Esophagus muscularis mucosa (tissue), 4 donors: ENCODE measurements around the gene UBE2F. TPM values are rescaled to one million over a fixed set of nuclear protein-coding genes. Genes with fewer than 3 reads are reported as not detected.

Experiments
- DNase-seq: peaks from one replicate; pipeline ENCODE4 v3.0.0-alpha.2; 2017; ENCODE audit errors: extremely low spot score
- H3K27ac ChIP-seq, 4 donors: fragments of 200-600 bp; sonication (generic); replicated peaks in 1 of 4; 1 replicate in 3 of 4; 2 replicates in 1 of 4; pipeline ENCODE4 v1.5.1; 2016 to 2019; ENCODE audit warnings: mild to moderate bottlenecking in 1 of 4
- H3K27me3 ChIP-seq, 4 donors: fragments of 200-600 bp; sonication (generic); one replicate each; pipeline versions ENCODE4 v1.5.1 to v1.6.0; 2016 to 2019
- H3K36me3 ChIP-seq, 4 donors: fragments of 200-600 bp; sonication (generic); one replicate each; pipeline ENCODE4 v1.5.1; 2016 to 2019
- H3K4me1 ChIP-seq, 4 donors: fragments of 200-600 bp; sonication (generic); one replicate each; pipeline ENCODE4 v1.5.1; 2016 to 2019
- H3K4me3 ChIP-seq, 4 donors: fragments of 200-600 bp; sonication (generic); 1 replicate in 2 of 4; 2 replicates in 2 of 4; pipeline ENCODE4 v1.5.1; 2016 to 2019; ENCODE audit warnings: mild to moderate bottlenecking in 4 of 4, moderate library complexity in 1 of 4
- H3K9me3 ChIP-seq, 4 donors: fragments of 200-600 bp; sonication (generic); 1 replicate in 3 of 4; 2 replicates in 1 of 4; pipeline ENCODE4 v1.5.1; 2016 to 2019
- EP300 ChIP-seq: sonication (generic); formaldehyde crosslinking; IDR thresholded peaks from one replicate; pipeline ENCODE4 v1.6.1; 2017; ENCODE audit warnings: antibody characterized with exemption
- POLR2A ChIP-seq: fragments of 450-650 bp; IDR thresholded peaks from one replicate; pipeline ENCODE4 v1.6.1; 2017; ENCODE audit warnings: antibody characterized with exemption, moderate library complexity, mild to moderate bottlenecking, low read depth
- POLR2AphosphoS5 ChIP-seq, 2 donors: sonication (generic); formaldehyde crosslinking; IDR thresholded peaks; one replicate each; pipeline ENCODE4 v1.6.1; 2017; ENCODE audit warnings: antibody characterized with exemption in 2 of 2
- WGBS: methylation state at CpG from one replicate; pipeline ENCODE4 v1.1.5; 2018; 5-methylcytosine and 5-hydroxymethylcytosine counted together
- intact Hi-C: fragments of 100-400 bp; cut with DNase I; formaldehyde crosslinking; loops from one replicate; pipeline ENCODE4 v1.15.1; 2023
- total RNA-seq, 4 donors: library from RNA; depleted of rRNA; stranded (reverse); fragments of >200 nt; gene quantifications; one replicate each; pipeline versions ENCODE4 v1.1.0 to v1.2.1, GENCODE V29; 2016
- TF ChIP-seq, protein P1 (sequence below), 3 experiments: fragments of 200-600 bp in 2 of 3; fragments of 450-650 bp in 1 of 3; sonication (generic) in 2 of 3; IDR thresholded peaks; one replicate each; pipeline ENCODE4 v1.5.1; 2017 to 2019; ENCODE audit warnings: antibody characterized with exemption in 3 of 3, mild to moderate bottlenecking in 2 of 3, moderate library complexity in 1 of 3

UBE2F gene
- total RNA-seq, 4 donors from 2014 or later, result 59.0 to 111 (median 78.5) TPM

DNA sequence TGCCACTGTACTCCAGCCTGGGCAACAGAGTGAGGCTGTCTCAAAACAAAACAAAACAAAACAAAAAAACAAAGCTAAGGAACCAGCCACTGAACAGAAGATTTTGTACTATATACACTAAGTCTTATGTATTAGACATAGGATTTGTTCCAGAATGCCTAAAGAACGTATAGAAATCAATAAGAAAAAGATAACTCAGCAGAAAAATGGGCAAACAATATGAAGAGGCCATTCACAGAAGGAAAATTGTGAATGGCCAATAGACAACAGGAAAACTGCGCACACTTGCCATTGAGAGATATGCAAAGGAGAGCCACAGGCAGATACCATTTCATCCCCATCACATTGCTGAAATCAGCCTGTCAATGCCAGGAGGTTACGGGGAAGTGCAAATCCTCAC, 14.9 kb upstream of the UBE2F start:
- H3K27ac ChIP-seq, result no peak overlapping the region
- 87% methylated on average over 3 of the region's 3 CpGs for WGBS
- intact Hi-C loops, result no loop called here
- no peak for TF ChIP-seq POLR2AphosphoS5 (IDR thresholded peaks at IDR 0.05)
- TF ChIP-seq, protein P1, sequence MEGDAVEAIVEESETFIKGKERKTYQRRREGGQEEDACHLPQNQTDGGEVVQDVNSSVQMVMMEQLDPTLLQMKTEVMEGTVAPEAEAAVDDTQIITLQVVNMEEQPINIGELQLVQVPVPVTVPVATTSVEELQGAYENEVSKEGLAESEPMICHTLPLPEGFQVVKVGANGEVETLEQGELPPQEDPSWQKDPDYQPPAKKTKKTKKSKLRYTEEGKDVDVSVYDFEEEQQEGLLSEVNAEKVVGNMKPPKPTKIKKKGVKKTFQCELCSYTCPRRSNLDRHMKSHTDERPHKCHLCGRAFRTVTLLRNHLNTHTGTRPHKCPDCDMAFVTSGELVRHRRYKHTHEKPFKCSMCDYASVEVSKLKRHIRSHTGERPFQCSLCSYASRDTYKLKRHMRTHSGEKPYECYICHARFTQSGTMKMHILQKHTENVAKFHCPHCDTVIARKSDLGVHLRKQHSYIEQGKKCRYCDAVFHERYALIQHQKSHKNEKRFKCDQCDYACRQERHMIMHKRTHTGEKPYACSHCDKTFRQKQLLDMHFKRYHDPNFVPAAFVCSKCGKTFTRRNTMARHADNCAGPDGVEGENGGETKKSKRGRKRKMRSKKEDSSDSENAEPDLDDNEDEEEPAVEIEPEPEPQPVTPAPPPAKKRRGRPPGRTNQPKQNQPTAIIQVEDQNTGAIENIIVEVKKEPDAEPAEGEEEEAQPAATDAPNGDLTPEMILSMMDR (IDR thresholded peaks at IDR 0.05), result no peak
- TF ChIP-seq EP300, result no peak
- no peak for TF ChIP-seq POLR2A
- H3K36me3 ChIP-seq, result no peaks in the 10 kb centered on the region
- no peak overlapping the region for H3K4me3 ChIP-seq
- no peaks in the 10 kb centered on the region for H3K9me3 ChIP-seq
- H3K4me1 ChIP-seq, result peaks cover 9 to 12% (median 11%) of the 10 kb centered on the region in 4 donors
- H3K27me3 ChIP-seq, result peaks cover 0 to 34% (median 10%) of the 10 kb centered on the region in 4 donors
- no peak for DNase-seq

GRCh38 chr2:237952851-237953250, 14.0 kb upstream of the UBE2F start:
- intact Hi-C loops, result no loop called here
- Histone ChIP-seq H3K4me3 (no peak overlapping the region), H3K4me1 (peaks cover 9 to 12% (median 11%) of the 10 kb centered on the region in 4 donors), H3K27me3 (peaks cover 0 to 35% (median 10%) of the 10 kb centered on the region in 4 donors), H3K36me3 (no peaks in the 10 kb centered on the region), H3K9me3 (no peaks in the 10 kb centered on the region), H3K27ac (no peak overlapping the region)
- TF ChIP-seq EP300 (no peak), POLR2AphosphoS5 (IDR thresholded peaks at IDR 0.05) (no peak), POLR2A (no peak)
- TF ChIP-seq, protein P1 (IDR thresholded peaks at IDR 0.05), result no peak
- 78% methylated on average over 2 of the region's 2 CpGs for WGBS
- no peak for DNase-seq

DNA sequence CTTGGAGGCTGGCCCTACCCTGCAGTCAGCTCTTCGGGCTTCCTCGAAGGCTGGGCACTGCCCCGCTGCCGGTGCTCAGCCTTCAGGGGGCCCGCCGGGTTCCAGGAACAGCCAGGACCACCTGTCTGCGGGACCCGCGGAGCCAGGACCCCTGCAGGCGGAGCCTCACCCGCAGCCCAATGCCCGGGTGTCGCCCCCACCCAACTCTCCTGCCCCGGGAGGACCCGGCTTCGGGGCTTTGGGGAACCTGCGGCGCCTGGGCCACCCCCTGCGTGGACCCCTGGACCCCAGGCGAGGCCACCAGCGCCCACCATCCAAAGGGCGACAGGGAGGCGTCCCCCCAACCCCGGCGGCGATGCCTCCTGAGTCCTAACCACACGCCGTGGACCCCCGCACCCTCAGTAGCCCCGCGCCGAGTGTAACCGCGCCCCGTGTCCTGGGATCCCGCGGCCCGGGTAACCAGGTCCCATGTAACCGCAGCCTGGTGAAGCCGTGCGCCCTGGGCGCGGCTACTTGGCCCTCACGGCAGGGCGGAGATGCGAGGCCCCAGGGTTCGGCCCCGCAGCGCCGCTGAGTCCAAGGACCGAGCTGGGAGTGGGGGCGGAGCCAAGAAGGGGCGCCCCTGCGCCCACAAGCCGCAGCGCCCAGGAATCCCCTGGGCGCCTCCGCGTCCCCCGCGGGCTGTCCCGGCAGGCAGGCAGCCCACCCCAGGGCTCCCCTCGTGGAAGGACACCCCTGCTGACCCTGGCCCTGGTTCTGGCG, 11.0 kb upstream of the UBE2F start:
- no peak for DNase-seq
- 6% methylated on average over 33 of the region's 64 CpGs for WGBS

GRCh38 chr2:237956402-237956736, 10.4 kb upstream of the UBE2F start:
- no CpG with 5 or more reads among the region's 23 CpGs for WGBS
- no peaks in the 10 kb centered on the region for H3K9me3 ChIP-seq
- H3K4me3 ChIP-seq, result peak overlapping the region; percentile 34 to 49 (median 34)
- H3K4me1 ChIP-seq, result peaks cover 9 to 12% (median 11%) of the 10 kb centered on the region in 4 donors
- peaks cover 0 to 35% (median 10%) of the 10 kb centered on the region in 4 donors for H3K27me3 ChIP-seq
- TF ChIP-seq POLR2AphosphoS5 (IDR thresholded peaks at IDR 0.05) (no peak), POLR2A (no peak), EP300 (no peak)
- TF ChIP-seq, protein P1 (IDR thresholded peaks at IDR 0.05), result no peak
- no peak for DNase-seq
- intact Hi-C loops, result no loop called here
- no peaks in the 10 kb centered on the region for H3K36me3 ChIP-seq
- H3K27ac ChIP-seq, result no peak overlapping the region

More for the DNA sequence above, 11.0 kb upstream of the UBE2F start:
- H3K27ac ChIP-seq, result no peak overlapping the region
- H3K9me3 ChIP-seq, result no peaks in the 10 kb centered on the region
- intact Hi-C loops, result no loop called here
- H3K4me1 ChIP-seq, result peaks cover 9 to 12% (median 11%) of the 10 kb centered on the region in 4 donors
- H3K36me3 ChIP-seq, result no peaks in the 10 kb centered on the region
- H3K27me3 ChIP-seq, result peaks cover 0 to 35% (median 10%) of the 10 kb centered on the region in 4 donors
- TF ChIP-seq POLR2A, result no peak
- no peak for TF ChIP-seq POLR2AphosphoS5 (IDR thresholded peaks at IDR 0.05)
- no peak for TF ChIP-seq EP300
- TF ChIP-seq, protein P1 (IDR thresholded peaks at IDR 0.05), result no peak
- H3K4me3 ChIP-seq, result peak overlapping the region; percentile 34 to 49 (median 34)
